Common myeloid progenitor, CD34-positive (primary cell): ENCODE results near the gene KIF14.
A peak's percentile ranks its signal among the peaks of the same experiment; 100 is the strongest.

Experiments used
- CTCF ChIA-PET: fragments of 350-600 bp; sonication (Branson Sonifier 250); formaldehyde crosslinking; loops from one replicate; lab custom pipeline; 2021; ENCODE audit warnings: antibody characterized with exemption; lab: Charles Lee
- POLR2A ChIA-PET: fragments of 350-600 bp; sonication (Branson Sonifier 250); formaldehyde crosslinking; loops from one replicate; lab custom pipeline; 2021; ENCODE audit warnings: antibody characterized with exemption; lab: Charles Lee
- DNase-seq, 3 donors: peaks; one replicate each; pipeline versions ENCODE4 v3.0.0 to v3.0.0-alpha.2; 2013
- H3K27ac ChIP-seq, 2 experiments: 1 replicate in 1 of 2; 2 replicates in 1 of 2; pipeline ENCODE4 v1.7.0; 2013; ENCODE audit warnings: inconsistent platforms in 2 of 2, low read length in 2 of 2, mild to moderate bottlenecking in 2 of 2, low read depth in 1 of 2, moderate library complexity in 1 of 2; ENCODE audit not compliant: severe bottlenecking in 2 of 2, insufficient read depth in 1 of 2, poor library complexity in 1 of 2
- H3K27me3 ChIP-seq, 5 experiments: replicated peaks in 2 of 5; 1 replicate in 3 of 5; 2 replicates in 2 of 5; pipeline versions ENCODE4 v1.6.1 to v1.7.0; 2013; ENCODE audit warnings: low read length in 4 of 5, mild to moderate bottlenecking in 2 of 5, moderate library complexity in 2 of 5, inconsistent platforms in 1 of 5; ENCODE audit not compliant: insufficient read depth in 5 of 5, control insufficient read depth in 4 of 5
- H3K36me3 ChIP-seq, 4 experiments: 1 replicate in 2 of 4; 2 replicates in 2 of 4; pipeline versions ENCODE4 v1.6.1 to v1.7.0; 2013; ENCODE audit warnings: low read length in 3 of 4, control low read depth in 1 of 4, mild to moderate bottlenecking in 1 of 4; ENCODE audit not compliant: control insufficient read depth in 4 of 4, insufficient read depth in 4 of 4
- H3K4me1 ChIP-seq, 4 experiments: 1 replicate in 3 of 4; 2 replicates in 1 of 4; pipeline versions ENCODE4 v1.6.1 to v1.7.1; 2013; ENCODE audit warnings: low read length in 3 of 4, mild to moderate bottlenecking in 3 of 4, control low read depth in 1 of 4, inconsistent platforms in 1 of 4, moderate library complexity in 1 of 4; ENCODE audit not compliant: control insufficient read depth in 4 of 4, insufficient read depth in 4 of 4; ENCODE audit errors: control extremely low read depth in 1 of 4
- H3K4me3 ChIP-seq, 7 experiments: 1 replicate in 4 of 7; 2 replicates in 3 of 7; pipeline versions ENCODE4 v1.5.1 to v1.7.0; 2013; ENCODE audit warnings: mild to moderate bottlenecking in 7 of 7, low read length in 6 of 7, moderate library complexity in 6 of 7, inconsistent platforms in 2 of 7, low read depth in 2 of 7, control low read depth in 1 of 7; ENCODE audit not compliant: insufficient read depth in 4 of 7, control insufficient read depth in 1 of 7; ENCODE audit errors: extremely low read depth in 1 of 7
- H3K9me3 ChIP-seq, 5 experiments: 1 replicate in 4 of 5; 2 replicates in 1 of 5; pipeline versions ENCODE4 v1.6.1 to v1.7.1; 2013; ENCODE audit warnings: low read length in 4 of 5, mild to moderate bottlenecking in 2 of 5, inconsistent platforms in 1 of 5, low read depth in 1 of 5, moderate library complexity in 1 of 5; ENCODE audit not compliant: control insufficient read depth in 4 of 5, insufficient read depth in 2 of 5; ENCODE audit errors: control extremely low read depth in 1 of 5
- WGBS: methylation state at CpG from one replicate; pipeline ENCODE4 v1.1.5; 2013; ENCODE audit not compliant: insufficient coverage; 5-methylcytosine and 5-hydroxymethylcytosine counted together

Gene KIF14

DNA sequence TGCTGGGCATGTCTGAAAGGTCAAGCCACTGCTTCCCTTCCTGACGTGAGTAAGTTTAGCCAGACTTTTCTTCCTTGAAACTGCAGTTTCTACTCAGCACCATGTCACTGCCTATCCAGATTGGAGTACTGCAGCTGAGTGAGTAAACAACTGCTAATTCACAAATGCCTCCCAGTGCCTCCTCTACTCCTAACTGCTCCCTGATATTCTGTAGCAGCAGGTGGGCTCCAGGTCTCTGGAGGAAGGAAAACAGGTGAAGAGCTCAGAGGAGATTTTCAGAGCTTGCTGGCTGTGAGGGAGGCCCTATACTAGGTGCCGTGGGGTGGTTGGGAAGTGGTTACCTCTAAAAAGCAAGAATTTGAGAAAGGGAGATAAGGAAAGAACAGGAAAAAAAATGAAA, 96.5 kb downstream of the KIF14 start:
- POLR2A ChIA-PET = no interaction called here
- Histone ChIP-seq H3K36me3 (no peaks in the 10 kb centered on the region), H3K27ac (no peak overlapping the region), H3K4me3 (no peak overlapping the region), H3K9me3 (no peaks in the 10 kb centered on the region), H3K4me1 (peaks cover 0 to 16% (median 8%) of the 10 kb centered on the region in 4 experiments), H3K27me3 (no peaks in the 10 kb centered on the region)
- CTCF ChIA-PET = no interaction called here
- 89% methylated on average over 2 of the region's 2 CpGs for WGBS
- no peak for DNase-seq

DNA sequence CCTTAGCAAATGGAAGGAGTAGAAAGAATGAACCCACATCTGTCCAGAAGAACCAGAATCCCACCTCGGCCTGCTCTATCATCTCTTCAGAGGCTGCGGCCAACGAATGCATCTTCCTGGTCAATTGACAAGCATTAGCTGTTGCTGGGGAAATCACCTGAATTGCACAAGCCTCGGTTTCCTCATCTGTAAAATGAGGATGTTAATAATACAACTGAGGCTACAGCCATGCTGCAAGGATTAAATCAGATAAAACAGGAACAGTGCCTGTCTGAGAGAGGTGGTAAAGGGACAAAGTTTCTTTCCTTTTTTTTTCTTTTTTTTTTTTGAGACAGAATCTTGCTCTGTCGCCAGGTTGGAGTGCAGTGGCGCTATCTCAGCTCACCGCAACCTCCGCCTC, 99.8 kb downstream of the KIF14 start:
- Histone ChIP-seq H3K27me3 (no peaks in the 10 kb centered on the region), H3K27ac (no peak overlapping the region), H3K9me3 (no peaks in the 10 kb centered on the region), H3K4me1 (peaks cover 0 to 9% (median 4%) of the 10 kb centered on the region in 4 experiments), H3K36me3 (no peaks in the 10 kb centered on the region), H3K4me3 (no peak overlapping the region)
- WGBS = 90% methylated on average over 2 of the region's 8 CpGs
- POLR2A ChIA-PET = no interaction called here
- DNase-seq = no peak
- CTCF ChIA-PET = interaction anchor here (1.0 to 2.2 kb wide), 2 partner anchors 10 to 836 kb away, joined by 3 to 5 read pairs; no protein-coding TSS in a partner anchor

DNA sequence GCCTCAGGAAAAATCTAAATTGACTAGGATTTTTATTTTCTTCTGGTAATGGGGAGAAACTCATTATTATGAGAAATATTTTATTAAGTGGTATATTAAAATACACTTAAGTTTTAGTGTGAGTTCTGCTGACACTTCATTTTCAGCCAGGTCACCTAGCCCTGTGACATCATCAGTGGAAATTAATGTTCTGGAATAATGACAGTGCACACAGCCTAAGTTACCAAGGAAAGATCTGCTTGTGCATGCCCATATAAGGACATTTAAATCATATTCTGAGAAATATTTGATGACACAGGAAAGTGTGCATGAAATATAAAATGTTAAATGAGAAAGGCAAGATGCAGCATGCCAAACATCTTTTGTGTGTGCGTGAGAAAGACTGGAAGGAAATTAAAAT, 102.0 kb downstream of the KIF14 start:
- ChIA-PET CTCF (interaction anchor here (2.2 kb wide), 1 partner anchor 8 kb away, joined by 5 read pairs; no protein-coding TSS in a partner anchor), POLR2A (no interaction called here)
- peaks cover 0 to 3% (median 0%) of the 10 kb centered on the region in 4 experiments for H3K4me1 ChIP-seq
- H3K27ac ChIP-seq = no peak overlapping the region
- no peaks in the 10 kb centered on the region for H3K36me3 ChIP-seq
- H3K9me3 ChIP-seq = no peaks in the 10 kb centered on the region
- DNase-seq = no peak
- peaks cover 0 to 3% (median 0%) of the 10 kb centered on the region in 5 experiments for H3K27me3 ChIP-seq
- no CpG with 5 or more reads among the region's 1 CpG for WGBS
- H3K4me3 ChIP-seq = no peak overlapping the region

DNA sequence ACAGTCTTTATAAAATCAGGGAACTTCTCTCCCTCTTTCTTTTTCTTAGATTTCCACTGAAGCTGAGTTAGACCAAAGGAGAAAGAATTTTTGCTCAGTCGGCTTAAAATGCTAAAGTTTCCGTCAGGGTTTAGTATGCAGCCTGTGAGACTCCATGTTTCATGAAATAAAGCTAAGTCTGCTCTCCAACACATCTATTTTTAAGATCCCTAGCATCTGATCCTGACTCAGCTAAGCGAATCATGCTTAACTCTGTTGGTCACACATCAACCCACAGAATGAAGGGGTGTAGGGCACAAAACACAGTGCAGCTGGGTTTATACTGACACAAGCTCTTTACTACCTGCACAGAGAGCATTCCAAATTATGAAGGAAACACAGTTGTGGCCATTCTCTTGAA, 108.4 kb downstream of the KIF14 start:
- H3K27me3 ChIP-seq = peaks cover 0 to 6% (median 0%) of the 10 kb centered on the region in 5 experiments
- ChIA-PET POLR2A (interaction anchor here (0.6 kb wide), 1 partner anchor 9 kb away, joined by 3 read pairs; no protein-coding TSS in a partner anchor), CTCF (interaction anchor here (0.6 to 6.3 kb wide), 4 partner anchors 9 to 204 kb away, joined by 3 to 48 read pairs (median 4); no protein-coding TSS in a partner anchor)
- DNase-seq = peak in 2 of 3 donors; percentile 50 to 57
- H3K27ac ChIP-seq = no peak overlapping the region
- no peaks in the 10 kb centered on the region for H3K36me3 ChIP-seq
- H3K4me3 ChIP-seq = no peak overlapping the region
- no peaks in the 10 kb centered on the region for H3K4me1 ChIP-seq
- WGBS = 80% methylated on average over 2 of the region's 3 CpGs
- H3K9me3 ChIP-seq = no peaks in the 10 kb centered on the region

DNA sequence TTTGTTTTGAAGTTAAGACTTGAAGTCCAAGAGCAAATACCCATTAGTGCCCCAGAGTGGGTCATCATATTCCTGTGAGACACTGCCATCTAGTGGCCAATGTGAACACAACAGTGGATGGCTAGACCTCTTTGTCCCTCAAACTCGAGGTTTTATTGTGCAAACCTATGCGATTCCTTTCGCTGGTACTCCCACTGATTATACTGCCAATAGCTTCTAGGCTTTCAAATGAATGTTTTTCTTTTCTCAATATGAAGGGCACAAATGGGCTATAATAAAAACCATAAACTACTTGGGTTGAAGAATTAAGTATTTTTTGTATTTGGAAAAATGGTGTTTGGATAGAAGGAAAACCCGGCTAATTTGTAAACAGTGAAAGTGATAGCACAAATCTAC, 110.3 kb downstream of the KIF14 start:
- H3K27me3 ChIP-seq = peaks cover 0 to 6% (median 0%) of the 10 kb centered on the region in 5 experiments
- no peak overlapping the region for H3K27ac ChIP-seq
- ChIA-PET CTCF (interaction anchor here (0.9 to 6.3 kb wide), 10 partner anchors 9 to 825 kb away, joined by 3 to 48 read pairs (median 4); no protein-coding TSS in a partner anchor), POLR2A (interaction anchor here (0.8 kb wide), 1 partner anchor 19 kb away, joined by 3 read pairs; no protein-coding TSS in a partner anchor)
- peak; percentile 73 to 87 (median 81) for DNase-seq
- no peaks in the 10 kb centered on the region for H3K9me3 ChIP-seq
- no peaks in the 10 kb centered on the region for H3K36me3 ChIP-seq
- no peaks in the 10 kb centered on the region for H3K4me1 ChIP-seq
- WGBS = 0% methylated on average over 1 of the region's 4 CpGs
- no peak overlapping the region for H3K4me3 ChIP-seq

DNA sequence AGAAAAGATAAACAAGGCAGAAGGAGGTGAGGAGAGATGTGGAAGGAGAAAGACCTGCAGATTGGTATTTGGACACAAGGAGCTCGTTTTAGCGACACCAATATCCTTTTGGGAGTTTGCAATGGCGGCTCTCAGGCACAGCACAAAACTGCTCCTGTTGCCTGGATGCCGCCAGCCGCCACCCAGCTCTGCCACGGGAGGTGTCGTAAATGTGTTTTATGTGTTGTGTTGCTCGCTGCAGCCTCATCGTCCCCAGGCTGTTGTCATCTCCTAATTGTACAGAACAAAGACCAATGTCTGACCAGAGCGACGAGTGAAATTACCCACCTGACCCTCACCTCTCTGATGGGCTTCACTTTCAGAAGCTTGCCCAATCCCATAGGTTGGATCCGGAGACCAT, 114.1 kb downstream of the KIF14 start:
- POLR2A ChIA-PET = no interaction called here
- no peaks in the 10 kb centered on the region for H3K36me3 ChIP-seq
- H3K4me3 ChIP-seq = no peak overlapping the region
- no peaks in the 10 kb centered on the region for H3K9me3 ChIP-seq
- DNase-seq = no peak
- WGBS = 96% methylated on average over 3 of the region's 12 CpGs
- CTCF ChIA-PET = no interaction called here
- H3K4me1 ChIP-seq = no peaks in the 10 kb centered on the region
- peaks cover 0 to 2% (median 0%) of the 10 kb centered on the region in 5 experiments for H3K27me3 ChIP-seq
- H3K27ac ChIP-seq = no peak overlapping the region

DNA sequence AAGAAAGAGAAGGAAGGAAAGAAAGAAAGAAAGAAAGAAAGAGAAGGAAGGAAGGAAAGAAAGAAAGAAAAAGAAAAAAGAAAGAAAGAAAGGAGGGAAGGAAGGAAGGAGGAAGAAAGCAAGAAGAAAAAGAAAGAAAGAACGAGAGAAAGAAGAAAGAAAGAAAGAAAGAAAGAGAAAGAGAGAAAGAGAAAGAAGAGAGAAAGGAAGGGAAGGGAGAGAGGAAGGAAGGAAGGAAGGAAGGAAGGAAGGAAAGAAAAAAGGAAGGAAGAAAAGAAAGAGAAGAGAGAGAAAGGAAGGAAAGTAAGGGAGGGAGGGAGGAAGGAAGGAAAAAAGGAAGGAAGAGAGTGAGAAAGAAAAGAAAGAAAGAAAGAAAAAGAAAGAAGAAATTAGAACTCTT, 115.3 kb downstream of the KIF14 start:
- H3K36me3 ChIP-seq = no peaks in the 10 kb centered on the region

More for the DNA sequence above, 115.3 kb downstream of the KIF14 start:
- Histone ChIP-seq H3K27me3 (no peaks in the 10 kb centered on the region), H3K4me3 (no peak overlapping the region), H3K4me1 (no peaks in the 10 kb centered on the region), H3K9me3 (no peaks in the 10 kb centered on the region), H3K27ac (no peak overlapping the region)
- no peak for DNase-seq
- CTCF ChIA-PET = no interaction called here
- WGBS = 100% methylated on average over 1 of the region's 1 CpG
- POLR2A ChIA-PET = no interaction called here
